Stimulated activated CD8-positive, alpha-beta memory T cell treated with anti-CD3 and anti-CD28 coated beads, Interleukin-7, amount 100 ng/mL, for 24 hours (primary cell): ENCODE measurements around the gene GRPEL2.

Experiments used
- DNase-seq: peaks from one replicate; pipeline ENCODE4 v3.0.0-alpha.2; 2020; ENCODE audit warnings: low read depth

Gene GRPEL2, protein sequence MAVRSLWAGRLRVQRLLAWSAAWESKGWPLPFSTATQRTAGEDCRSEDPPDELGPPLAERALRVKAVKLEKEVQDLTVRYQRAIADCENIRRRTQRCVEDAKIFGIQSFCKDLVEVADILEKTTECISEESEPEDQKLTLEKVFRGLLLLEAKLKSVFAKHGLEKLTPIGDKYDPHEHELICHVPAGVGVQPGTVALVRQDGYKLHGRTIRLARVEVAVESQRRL

DNA sequence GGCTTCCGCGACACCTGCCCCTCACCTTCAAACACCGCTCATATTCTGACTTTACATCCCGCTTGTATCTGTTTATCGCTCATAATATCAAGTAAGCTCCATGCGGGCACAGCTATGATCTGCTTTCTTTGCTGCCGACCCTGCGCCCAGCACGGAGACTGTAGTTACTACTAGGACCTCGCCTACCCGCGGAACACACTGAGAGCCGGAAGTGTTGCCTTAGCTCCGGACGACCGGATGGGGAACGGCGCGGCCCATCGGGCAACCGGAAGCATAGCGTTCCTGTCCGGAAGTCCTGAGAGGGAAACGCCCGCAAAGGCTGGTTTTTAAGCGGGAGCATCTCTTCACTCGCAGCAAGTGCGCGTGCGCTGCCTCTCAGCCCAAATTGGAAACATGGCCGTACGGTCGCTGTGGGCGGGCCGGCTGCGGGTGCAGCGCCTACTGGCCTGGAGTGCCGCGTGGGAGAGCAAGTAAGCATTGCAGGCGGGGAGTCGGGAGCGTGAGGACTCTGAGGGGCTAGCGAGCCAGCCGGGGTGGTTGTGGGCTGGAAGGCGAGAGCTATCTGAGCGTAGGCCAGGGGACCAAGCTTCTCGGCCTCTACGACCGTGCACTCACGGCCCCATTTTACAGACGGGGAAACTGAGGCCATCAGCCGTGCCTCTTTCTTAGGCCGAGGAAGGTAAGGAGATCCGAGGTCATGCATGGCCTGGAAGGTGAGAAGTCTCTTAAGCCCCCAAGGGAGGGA is at the start of gene GRPEL2:
TSS of gene GRPEL2 (plus strand) at position 353 of the 745 bp plus-strand sequence. CDS start at position 394, 41 bp downstream.
- peak; percentile 83 for DNase-seq

DNA sequence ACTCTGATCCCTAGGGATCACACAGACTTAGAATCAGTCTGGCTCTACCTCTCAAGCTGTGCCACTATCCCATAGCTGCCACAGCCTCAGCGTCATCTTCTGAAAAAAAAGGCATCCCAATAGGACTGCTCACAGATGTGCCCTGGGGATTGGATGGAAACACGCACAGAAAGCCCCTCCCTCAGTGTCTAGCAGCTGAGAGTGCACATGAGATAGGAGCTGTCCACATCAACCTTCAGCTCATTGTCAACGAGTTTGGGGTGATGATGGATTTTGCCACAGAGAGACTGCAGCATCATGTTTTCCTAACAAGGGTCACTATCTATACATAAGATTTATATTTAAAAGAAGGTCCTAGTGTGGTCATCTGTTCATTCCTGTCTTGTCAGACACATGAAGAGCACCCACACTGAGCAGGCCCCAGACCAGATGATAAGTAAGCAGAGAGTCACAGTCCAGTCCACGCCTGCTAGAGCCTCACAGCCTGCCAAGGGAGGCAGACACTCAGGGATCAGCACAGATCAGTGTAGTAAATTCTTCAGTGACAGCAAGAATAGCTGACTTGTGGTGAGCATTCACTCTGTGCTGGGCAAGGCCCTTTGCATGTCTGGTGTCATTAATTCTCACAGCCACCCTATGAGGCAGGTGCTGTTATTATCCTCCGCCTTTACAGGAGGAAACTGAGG is 47.8 kb upstream of the GRPEL2 start:
- DNase-seq: no peak

DNA sequence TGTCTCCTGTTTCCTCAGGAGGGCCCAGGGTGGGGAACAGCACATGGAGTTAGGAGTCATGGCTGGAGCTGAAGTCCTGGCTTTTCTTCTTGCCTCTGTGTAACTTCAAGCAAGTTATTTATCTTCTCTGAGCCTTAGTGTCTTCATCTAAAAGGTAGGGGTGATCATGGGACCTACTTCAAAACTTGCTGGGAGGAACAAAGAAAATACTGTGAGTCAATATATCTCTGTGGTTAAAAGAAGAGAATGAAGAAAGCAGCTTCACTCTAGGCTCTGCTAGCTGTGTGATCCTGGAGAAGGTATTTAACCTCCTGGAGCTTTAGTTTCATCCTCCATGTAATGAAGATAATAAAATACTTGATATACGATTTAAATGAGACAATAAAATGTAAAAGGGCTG is 47.1 kb upstream of the GRPEL2 start:
- no peak for DNase-seq

DNA sequence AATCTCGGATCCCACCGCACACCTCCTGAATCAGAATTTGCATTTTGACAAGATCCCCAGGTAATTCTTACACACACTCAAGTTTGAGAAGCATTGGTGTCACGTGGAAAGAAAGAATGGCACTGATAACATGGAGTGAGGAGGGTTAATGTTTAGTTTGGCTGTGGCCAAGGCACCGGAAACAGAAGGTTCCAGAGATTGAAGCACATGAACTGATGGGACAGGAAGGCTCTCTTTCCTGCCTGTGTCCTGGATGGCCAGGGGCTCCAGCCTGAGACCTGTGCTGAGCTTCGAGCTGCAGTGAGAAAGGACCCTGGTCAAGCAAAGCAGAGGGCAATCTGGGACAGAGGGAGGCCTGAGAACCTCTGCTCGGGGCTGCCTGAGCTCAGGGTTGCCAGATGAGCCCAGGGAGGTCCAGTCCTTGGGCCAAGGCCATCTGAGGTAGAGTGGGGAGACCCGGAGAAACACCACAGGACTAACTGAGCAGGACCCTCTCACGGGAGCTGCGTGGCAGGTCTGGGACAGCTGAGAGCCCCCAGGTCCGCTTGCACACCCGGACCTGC is 46.4 kb upstream of the GRPEL2 start:
- no peak for DNase-seq

DNA sequence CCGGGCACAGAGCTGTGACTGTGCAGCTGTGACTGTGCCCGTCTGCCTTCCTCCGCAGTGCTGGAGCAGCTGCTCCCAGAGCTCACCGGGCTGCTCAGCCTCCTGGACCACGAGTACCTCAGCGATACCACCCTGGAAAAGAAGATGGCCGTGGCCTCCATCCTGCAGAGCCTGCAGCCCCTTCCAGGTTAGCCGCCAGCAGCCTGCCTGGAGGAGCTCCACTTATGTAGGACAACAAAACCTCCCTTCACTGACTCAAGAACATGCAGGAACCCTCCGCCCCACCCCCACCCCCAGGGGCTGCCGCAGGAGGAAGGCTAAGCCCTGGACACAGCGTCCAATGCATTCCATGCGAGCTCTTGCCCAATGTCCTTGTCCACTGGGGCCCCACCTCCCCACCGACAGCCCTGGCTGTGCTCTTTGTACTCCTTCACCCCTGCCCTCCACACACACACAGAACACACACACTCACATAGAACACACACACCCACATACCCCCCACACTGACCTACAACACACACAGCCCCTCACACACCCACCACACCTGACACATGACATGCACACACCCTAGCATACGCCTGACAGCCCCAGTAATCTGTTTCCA is 45.7 kb upstream of the GRPEL2 start:
- DNase-seq: no peak

DNA sequence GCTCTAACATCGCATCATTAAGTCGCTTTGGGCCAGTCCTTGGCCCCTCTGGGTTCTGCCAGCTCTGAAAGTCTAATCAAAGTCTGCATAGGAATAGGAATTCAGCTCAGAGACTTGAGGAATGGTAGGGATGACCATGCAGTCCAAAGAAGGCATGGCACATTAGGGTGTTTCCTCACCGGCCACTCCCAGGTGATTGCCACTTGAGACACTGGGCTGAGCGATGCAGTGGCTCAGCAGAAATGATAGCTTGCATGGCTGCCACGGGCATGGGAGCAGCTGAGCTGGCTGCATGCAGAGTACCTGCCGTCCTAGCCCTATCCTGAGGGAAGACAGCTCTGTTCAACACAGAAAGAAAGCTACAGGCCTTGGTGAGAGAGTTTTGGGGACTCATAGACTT is 44.9 kb upstream of the GRPEL2 start:
- DNase-seq: no peak

DNA sequence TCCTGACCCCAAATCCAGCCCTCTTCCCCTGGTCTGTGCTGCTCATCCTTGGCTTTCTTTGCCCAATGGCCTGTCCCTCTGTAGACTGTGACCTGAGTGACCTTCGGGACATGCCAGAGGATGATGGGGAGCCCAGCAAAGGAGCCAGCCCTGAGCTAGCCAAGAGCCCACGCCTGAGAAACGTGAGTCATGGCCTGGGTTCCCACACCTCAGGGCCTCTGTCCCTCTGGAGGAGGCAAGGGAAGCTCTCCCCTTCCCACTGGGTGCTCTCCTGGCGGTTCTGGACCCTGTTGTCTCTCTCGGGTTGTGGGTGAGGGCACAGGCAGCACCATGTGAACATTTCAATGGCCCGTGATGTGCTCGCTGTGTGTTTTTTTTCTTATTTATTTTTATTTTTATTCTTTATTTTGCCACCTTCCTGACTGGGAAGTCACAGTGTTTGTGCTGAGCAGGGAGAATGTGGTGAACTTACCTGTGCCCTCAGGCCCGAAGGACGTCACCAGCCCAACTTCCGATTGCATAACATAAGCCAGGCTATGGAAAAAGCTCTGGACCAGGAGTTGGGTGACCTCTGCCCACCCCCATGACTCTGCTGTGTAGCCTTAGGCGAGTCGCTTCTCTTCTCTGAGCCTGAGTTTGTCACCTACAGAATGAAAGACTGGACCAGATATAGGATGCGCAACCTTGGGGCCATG is 44.1 kb upstream of the GRPEL2 start:
- no peak for DNase-seq

DNA sequence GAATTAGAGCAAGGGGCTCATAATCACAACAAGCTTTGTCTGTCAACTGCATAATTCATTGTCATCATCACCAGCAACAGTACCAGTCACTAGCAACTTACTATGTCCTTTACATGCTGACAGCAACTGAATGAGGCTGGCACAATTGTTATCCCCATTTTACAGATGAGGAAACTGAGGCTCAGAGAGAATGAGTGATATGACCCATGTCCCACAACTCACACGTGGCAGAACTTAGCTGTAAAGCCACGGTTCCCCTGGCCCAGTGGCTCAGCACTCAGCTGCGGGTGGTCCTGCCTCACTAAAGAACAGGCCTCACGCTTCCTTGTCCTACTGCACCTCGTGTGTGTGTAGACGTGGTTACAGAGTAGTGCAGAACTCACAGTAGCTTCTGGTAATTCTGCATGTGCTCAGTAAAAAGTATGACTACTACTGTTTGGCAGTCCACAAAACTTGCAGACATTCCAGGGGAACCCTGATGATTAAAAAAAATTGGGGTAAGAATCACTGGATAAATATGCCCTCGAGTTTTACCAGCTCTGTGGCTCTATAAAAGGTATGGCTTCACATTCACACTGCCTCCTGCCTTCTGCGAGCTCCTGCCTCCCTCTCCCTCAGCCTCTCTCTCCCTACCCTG is 43.4 kb upstream of the GRPEL2 start:
- DNase-seq: no peak

DNA sequence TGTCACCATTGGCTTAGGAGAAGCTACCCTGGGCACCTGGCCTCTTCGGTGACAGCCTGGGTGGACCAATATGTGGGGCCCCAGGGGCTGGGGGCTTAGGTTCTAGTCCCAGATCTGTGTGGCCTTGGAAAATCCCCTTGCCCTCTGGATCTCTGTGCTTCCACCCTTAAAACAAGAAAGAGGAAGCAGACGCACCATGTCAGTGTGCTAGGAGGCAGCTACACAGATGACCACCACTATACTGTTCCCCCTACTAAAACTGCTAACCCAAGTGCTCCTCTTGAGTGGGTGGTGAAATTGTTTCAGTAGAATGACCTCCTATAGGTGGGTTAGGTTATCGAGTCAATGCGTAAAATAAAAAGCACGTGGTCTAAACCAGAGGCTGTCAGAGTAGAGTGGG is 42.7 kb upstream of the GRPEL2 start:
- no peak for DNase-seq

DNA sequence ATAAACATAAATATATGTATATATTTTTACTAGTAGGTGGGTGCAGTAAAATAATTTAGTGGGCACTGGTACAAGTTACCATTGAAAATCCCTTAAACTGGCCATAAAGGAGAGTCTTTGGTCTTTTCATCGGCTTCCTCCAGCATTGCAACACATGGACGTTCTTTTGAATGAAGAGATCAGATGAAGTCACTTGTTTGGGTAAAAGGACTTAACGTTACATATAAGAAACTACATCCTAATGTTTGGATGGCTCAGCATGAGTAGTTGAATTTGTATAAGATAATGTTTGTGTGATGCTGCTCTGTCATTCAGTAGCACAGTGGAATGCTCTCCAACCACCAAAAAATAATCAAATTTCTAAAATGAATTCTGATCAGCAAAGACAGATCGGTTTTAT is 42.1 kb upstream of the GRPEL2 start:
- DNase-seq: no peak

DNA sequence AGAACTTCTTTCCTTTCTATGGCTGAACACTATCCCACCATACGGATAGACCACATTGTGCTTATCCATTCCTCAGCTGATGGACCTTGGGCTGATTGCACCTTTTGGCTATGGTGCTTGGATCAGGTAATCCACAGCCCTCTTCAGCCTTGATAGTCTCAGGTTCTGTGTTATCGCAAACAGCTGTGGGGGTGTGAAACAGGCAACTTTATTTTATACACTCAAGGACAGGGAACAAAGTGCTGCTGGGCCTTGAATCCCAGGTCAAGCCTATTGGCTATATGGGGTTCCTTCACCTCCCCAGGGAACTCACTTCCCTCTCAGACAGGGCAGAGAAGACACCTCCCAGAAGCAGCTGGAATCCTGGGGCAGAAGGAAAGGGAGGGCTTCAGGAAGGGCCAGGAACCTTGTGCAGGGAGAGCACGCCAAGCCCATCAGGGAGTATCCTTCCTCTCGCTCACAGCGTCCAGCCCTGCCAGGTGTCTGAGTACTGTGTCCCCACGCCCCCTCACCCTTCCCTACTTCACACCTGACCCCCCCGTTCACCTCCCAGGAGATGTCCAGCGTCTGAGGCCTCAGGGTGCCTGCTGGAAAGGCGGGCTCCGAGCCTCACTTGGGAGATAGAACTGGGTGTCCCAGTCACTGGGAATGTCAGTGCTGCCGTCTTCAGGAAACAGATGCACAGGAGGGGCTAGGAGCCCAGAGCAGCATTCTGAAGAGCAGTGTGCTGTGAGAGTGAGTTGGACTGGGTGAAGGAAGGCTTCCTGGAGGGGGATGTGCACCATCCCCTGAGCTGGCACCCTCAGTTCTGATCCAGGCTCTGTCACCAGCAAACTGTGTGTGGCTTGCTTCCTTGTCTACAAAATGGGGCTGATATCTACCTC is 40.9 kb upstream of the GRPEL2 start:
- no peak for DNase-seq

DNA sequence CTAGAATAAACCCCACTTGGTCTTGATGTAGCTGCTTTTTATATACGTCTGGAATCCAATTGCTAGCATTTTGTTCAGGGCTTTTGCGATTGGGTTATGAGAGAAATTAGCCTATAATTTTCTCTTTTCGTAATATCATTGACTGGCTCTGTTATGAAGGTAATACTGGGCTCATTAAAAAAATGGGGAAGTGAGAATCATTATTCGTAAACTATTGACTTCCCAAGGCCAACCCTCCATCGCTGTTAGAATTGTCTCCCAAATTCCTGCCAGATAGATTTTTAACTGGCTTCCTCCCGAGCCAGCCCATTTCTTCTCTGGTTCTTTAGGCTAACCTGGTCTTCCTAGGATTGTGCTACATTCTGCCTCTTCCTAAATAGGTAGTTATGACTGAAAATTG is 35.9 kb upstream of the GRPEL2 start:
- DNase-seq: no peak

DNA sequence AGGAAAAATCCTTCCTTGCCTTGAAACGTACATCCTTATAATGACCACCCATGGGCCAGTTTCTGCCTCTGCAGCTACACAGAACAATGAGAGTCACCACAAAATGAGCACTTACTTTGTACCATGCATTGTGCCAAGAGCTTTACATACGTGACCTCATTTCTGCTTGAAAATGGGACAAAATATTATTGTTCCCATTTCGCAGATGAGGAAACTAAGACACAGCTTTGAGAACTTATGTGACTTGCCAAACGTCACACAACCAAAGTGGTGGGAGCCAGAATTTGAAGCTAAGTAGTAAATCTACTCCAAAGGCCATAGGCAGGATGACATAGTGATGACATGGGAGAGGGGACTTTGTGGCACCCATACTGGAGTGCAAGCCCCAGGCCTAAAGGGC is 34.8 kb upstream of the GRPEL2 start:
- no peak for DNase-seq

DNA sequence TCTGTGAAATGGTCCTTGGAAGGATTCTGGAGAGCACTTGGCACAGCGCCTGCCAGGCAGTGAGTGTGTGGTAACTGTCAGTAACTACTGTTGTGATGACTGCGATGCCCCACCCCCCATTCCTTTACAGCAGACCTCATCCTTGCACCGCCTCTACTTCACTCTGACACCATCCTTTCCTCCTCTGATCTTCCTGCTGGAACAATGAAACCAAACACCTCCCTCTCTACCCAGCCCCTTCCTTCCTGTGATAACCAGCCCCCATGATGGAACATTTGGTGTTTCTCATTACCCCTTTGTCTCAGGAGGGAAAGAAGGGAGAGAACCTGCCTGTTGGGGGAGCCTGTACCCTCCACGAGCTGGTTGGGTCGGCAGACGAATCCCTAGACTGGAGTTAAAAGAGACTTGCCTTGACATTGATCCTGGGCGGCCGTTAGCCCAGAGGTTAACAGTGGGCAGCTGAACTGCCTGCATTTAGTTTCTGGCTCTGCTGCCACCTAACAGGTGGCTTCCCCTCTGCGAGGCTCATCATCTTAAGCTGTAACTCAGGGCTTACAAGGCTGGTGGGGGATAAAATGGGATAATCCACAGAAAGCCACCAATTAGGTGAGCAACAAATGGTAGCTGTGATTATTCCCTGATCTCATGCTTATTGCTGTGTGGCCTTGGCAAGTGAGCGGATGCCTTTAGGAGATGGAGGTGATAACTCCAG is 34.2 kb upstream of the GRPEL2 start:
- DNase-seq: no peak

DNA sequence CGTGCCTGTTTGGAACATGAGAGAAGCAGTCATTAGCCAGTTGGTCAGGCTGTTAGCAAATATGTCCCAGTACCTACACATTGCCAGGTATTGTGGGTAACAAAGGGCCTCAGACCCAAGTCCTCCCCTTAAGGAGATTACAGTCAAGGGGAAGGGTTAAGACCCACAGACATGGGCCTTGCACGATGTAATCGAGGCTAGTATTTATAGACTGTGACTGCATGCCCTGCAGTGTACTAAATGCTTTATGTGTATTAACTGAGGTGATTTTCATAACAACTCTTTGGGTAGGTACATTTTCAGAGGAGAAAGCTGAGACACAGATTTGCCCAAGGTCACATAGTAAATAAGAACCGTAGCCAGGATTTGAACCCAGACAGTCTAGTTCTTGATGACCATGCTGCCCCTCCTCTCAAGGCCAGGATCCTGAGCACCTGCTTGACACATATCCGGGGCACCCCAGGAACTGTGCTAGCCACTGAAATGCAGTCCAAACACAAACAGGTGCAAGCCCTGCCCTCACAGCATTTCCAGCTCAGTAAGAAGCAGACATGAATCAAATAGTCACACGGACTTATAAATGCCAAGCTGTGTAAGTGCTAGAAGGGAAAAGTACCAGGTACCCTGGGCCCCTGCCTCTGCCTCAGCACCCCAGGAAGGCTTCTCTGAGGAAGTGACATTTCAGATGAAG is 32.0 kb upstream of the GRPEL2 start:
- no peak for DNase-seq

DNA sequence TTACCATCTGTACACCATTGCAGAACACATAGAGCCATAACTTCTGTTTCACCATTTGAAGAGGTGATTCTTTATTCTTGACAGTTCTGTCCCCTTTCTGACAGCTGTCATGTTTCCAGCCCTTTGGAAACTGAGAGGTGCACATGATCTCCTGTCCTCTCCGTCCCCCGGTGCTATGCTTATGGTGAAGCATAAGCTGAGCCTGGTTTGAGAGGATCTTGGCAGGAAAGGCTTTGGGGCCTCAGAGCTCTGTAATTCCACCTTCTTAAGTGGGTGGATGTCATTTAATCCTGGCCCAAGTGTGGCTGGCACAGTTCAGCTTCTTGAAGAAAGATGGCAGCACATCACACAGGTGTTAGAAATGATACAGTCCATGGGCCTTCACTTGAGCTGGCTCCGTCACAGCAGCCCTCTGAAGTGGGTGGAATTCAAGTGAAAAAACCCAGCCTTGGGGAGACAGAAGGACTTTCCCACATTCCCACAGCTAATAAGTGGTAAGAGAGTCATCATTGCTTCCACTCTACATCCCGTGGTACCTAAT is 30.7 kb upstream of the GRPEL2 start:
- DNase-seq: no peak

DNA sequence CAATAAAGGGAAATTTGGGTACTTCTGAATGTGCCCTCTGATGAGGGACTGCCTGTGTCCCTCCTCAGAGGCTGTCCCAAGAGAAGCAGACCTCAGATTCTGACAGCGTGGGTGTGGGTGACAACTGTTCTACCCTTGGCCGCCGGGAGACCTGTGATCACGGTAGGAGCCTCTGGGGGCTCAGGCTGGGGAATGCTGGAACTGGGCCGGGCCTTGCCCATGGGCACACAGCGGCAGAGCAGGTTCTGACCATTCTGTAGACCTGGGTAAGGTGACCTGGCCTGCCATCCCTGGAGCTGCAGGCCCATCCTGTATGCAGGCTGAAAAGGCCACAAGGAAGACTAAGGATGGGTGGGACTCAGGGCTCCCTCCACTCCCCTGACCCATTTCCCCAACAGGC is 29.5 kb upstream of the GRPEL2 start:
- no peak for DNase-seq

DNA sequence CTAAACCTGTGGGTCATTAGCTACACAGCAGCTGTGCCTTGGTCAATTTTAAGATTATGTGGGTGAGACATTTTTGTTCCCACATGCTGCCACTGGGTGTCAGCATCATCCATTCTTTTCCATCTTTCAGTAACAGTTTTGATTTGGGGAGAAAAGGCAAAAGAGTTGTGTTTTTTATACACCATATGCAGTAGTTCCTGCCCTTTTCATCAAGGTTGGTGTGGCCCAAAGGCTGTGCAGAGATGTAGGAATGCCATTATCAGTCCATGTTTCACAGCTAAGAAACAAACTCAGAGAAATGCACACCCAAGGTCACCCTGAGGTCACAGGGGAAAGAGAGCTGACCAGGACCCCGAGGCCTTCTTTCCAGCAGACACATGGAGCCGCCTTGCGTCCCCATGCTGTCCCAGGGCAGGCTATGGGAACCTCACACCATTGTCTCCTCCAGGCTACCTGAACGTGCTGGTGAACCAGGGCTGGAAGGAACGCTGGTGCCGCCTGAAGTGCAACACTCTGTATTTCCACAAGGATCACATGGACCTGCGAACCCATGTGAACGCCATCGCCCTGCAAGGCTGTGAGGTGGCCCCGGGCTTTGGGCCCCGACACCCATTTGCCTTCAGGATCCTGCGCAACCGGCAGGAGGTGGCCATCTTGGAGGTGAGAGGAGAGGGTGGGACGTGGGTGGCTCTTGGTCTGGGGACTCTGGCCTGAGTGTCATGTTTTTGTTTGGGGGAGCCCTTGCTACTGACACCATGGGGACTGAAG is 27.8 kb upstream of the GRPEL2 start:
- no peak for DNase-seq
